Neural progenitor cell (in vitro differentiated cells): ENCODE data around the gene CAP1. TPM values are rescaled to one million over a fixed set of nuclear protein-coding genes. Genes with fewer than 3 reads are reported as not detected.

Experiments
- DNase-seq: peaks from one replicate; pipeline ENCODE4 v3.0.0-alpha.2; 2016; ENCODE audit warnings: low spot score
- H2AFZ ChIP-seq: fragments of 200-600 bp; sonication (generic); replicated peaks from 2 replicates; pipeline ENCODE4 v1.6.1; 2016; ENCODE audit warnings: antibody characterized with exemption
- H3F3A ChIP-seq: fragments of 200-600 bp; sonication (generic); 2 replicates; pipeline ENCODE4 v1.6.1; 2016; ENCODE audit warnings: antibody characterized with exemption, low read depth
- H3K27ac ChIP-seq: fragments of 200-600 bp; sonication (generic); 2 replicates; pipeline ENCODE4 v1.5.1; 2016; ENCODE audit warnings: mild to moderate bottlenecking
- H3K27me3 ChIP-seq: fragments of 200-600 bp; sonication (generic); 2 replicates; pipeline ENCODE4 v1.6.1; 2016; ENCODE audit warnings: mild to moderate bottlenecking, moderate library complexity
- H3K36me3 ChIP-seq: fragments of 200-600 bp; sonication (generic); 2 replicates; pipeline ENCODE4 v1.5.1; 2016
- H3K4me1 ChIP-seq: fragments of 200-600 bp; sonication (generic); 2 replicates; pipeline ENCODE4 v1.6.1; 2016; ENCODE audit warnings: mixed run types
- H3K4me2 ChIP-seq: fragments of 200-600 bp; sonication (generic); 2 replicates; pipeline ENCODE4 v1.6.1; 2016
- H3K4me3 ChIP-seq: fragments of 200-600 bp; sonication (generic); 2 replicates; pipeline ENCODE4 v1.5.1; 2016
- H3K79me2 ChIP-seq: fragments of 200-600 bp; sonication (generic); 2 replicates; pipeline ENCODE4 v1.6.1; 2016; ENCODE audit warnings: low read depth
- H3K9ac ChIP-seq: fragments of 200-600 bp; sonication (generic); 2 replicates; pipeline ENCODE4 v1.6.1; 2016
- H3K9me3 ChIP-seq: fragments of 200-600 bp; sonication (generic); 2 replicates; pipeline ENCODE4 v1.5.1; 2016; ENCODE audit warnings: low read depth
- H4K20me1 ChIP-seq: fragments of 200-600 bp; sonication (generic); 2 replicates; pipeline ENCODE4 v1.6.1; 2016; ENCODE audit warnings: low read depth
- H3K27ac Mint-ChIP-seq: 3 replicates; pipeline ENCODE4 v1.8.0; 2021; ENCODE audit warnings: mixed read lengths
- H3K27me3 Mint-ChIP-seq: 2 replicates; pipeline ENCODE4 v1.8.0; 2022; ENCODE audit warnings: low read depth, mild to moderate bottlenecking, inconsistent platforms, moderate library complexity, mixed read lengths; ENCODE audit not compliant: insufficient read depth
- H3K36me3 Mint-ChIP-seq: 3 replicates; pipeline ENCODE4 v1.8.0; 2021; ENCODE audit warnings: mixed read lengths
- H3K4me1 Mint-ChIP-seq: 3 replicates; pipeline ENCODE4 v1.8.0; 2021; ENCODE audit warnings: mixed read lengths
- H3K4me3 Mint-ChIP-seq: 3 replicates; pipeline ENCODE4 v1.8.0; 2021; ENCODE audit warnings: mild to moderate bottlenecking, moderate library complexity, mixed read lengths
- H3K9me3 Mint-ChIP-seq: 3 replicates; pipeline ENCODE4 v1.8.0; 2020; ENCODE audit warnings: mixed read lengths
- CTCF ChIP-seq: fragments of 200-600 bp; sonication (generic); IDR thresholded peaks from 2 replicates; pipeline ENCODE4 v1.5.1; 2017; ENCODE audit warnings: antibody characterized with exemption, mild to moderate bottlenecking
- EZH2 ChIP-seq: fragments of 200-600 bp; sonication (generic); IDR thresholded peaks from 2 replicates; pipeline ENCODE4 v1.6.1; 2017; ENCODE audit warnings: antibody characterized with exemption, mild to moderate bottlenecking, moderate library complexity
- EZH2phosphoT487 ChIP-seq: fragments of 200-600 bp; sonication (generic); IDR thresholded peaks from 2 replicates; pipeline ENCODE4 v1.6.1; 2017; ENCODE audit warnings: antibody characterized with exemption
- total RNA-seq: library from RNA; depleted of rRNA; stranded (reverse); fragments of >200 nt; gene quantifications from 2 replicates; pipeline ENCODE4 v1.2.3, GENCODE V29; 2015; ENCODE audit warnings: low replicate concordance

The CAP1 gene
- total RNA-seq, 1 donor from 2014 or later: 150 TPM

- Histone ChIP-seq H4K20me1 (peaks cover 43% of the 10 kb centered on the region), H3K79me2 (peaks cover 65% of the 10 kb centered on the region), H3K4me2 (no peak overlapping the region), H3K36me3 (peaks cover 8% of the 10 kb centered on the region), H3K9ac (no peak overlapping the region), H3K4me3 (no peak overlapping the region), H3K4me1 (no peaks in the 10 kb centered on the region), H3F3A (no peaks in the 10 kb centered on the region), H3K9me3 (no peaks in the 10 kb centered on the region), H3K27me3 (no peaks in the 10 kb centered on the region), H2AFZ (no peak overlapping the region), H3K27ac (no peak overlapping the region)
- peaks cover 15% of the 10 kb centered on the region for H3K36me3 Mint-ChIP-seq
- no peak for TF ChIP-seq CTCF
- TF ChIP-seq EZH2phosphoT487: no peak
- TF ChIP-seq EZH2: no peak
- no peaks in the 10 kb centered on the region for H3K9me3 Mint-ChIP-seq
- H3K27me3 Mint-ChIP-seq: no peaks in the 10 kb centered on the region
- H3K4me1 Mint-ChIP-seq: no peaks in the 10 kb centered on the region
- no peak overlapping the region for H3K4me3 Mint-ChIP-seq
- no peak for DNase-seq
- no peak overlapping the region for H3K27ac Mint-ChIP-seq
Observed at GRCh38 chr1:40057310-40058030, 16.9 kb downstream of the CAP1 start.

GRCh38 chr1:40058097-40058452 lies 17.5 kb downstream of the CAP1 start:
- no peak for TF ChIP-seq EZH2
- TF ChIP-seq CTCF: no peak
- no peak for TF ChIP-seq EZH2phosphoT487
- no peaks in the 10 kb centered on the region for H3K27me3 Mint-ChIP-seq
- Histone ChIP-seq H3K4me1 (no peaks in the 10 kb centered on the region), H3K36me3 (peaks cover 8% of the 10 kb centered on the region), H2AFZ (no peak overlapping the region), H3F3A (no peaks in the 10 kb centered on the region), H3K79me2 (peaks cover 60% of the 10 kb centered on the region), H3K27me3 (no peaks in the 10 kb centered on the region), H3K27ac (no peak overlapping the region), H3K9me3 (no peaks in the 10 kb centered on the region), H3K9ac (no peak overlapping the region), H4K20me1 (peaks cover 39% of the 10 kb centered on the region), H3K4me2 (no peak overlapping the region), H3K4me3 (no peak overlapping the region)
- H3K4me1 Mint-ChIP-seq: no peaks in the 10 kb centered on the region
- H3K27ac Mint-ChIP-seq: no peak overlapping the region
- peaks cover 15% of the 10 kb centered on the region for H3K36me3 Mint-ChIP-seq
- no peak overlapping the region for H3K4me3 Mint-ChIP-seq
- no peak for DNase-seq
- no peaks in the 10 kb centered on the region for H3K9me3 Mint-ChIP-seq

GRCh38 chr1:40058453-40059337 lies 18.2 kb downstream of the CAP1 start:
- no peak overlapping the region for H2AFZ ChIP-seq
- H3K79me2 ChIP-seq: peaks cover 54% of the 10 kb centered on the region
- DNase-seq: no peak
- H3K27ac Mint-ChIP-seq: no peak overlapping the region
- H3K9ac ChIP-seq: no peak overlapping the region
- H3F3A ChIP-seq: no peaks in the 10 kb centered on the region
- no peaks in the 10 kb centered on the region for H3K27me3 ChIP-seq
- H3K4me3 ChIP-seq: no peak overlapping the region
- peaks cover 8% of the 10 kb centered on the region for H3K36me3 ChIP-seq
- TF ChIP-seq EZH2: no peak
- no peak for TF ChIP-seq EZH2phosphoT487
- no peak for TF ChIP-seq CTCF
- no peaks in the 10 kb centered on the region for H3K9me3 Mint-ChIP-seq
- H3K4me2 ChIP-seq: no peak overlapping the region
- H3K36me3 Mint-ChIP-seq: peaks cover 19% of the 10 kb centered on the region
- no peak overlapping the region for H3K4me3 Mint-ChIP-seq
- no peaks in the 10 kb centered on the region for H3K27me3 Mint-ChIP-seq
- H3K27ac ChIP-seq: no peak overlapping the region
- no peaks in the 10 kb centered on the region for H3K4me1 ChIP-seq
- no peaks in the 10 kb centered on the region for H3K9me3 ChIP-seq
- no peaks in the 10 kb centered on the region for H3K4me1 Mint-ChIP-seq
- peaks cover 33% of the 10 kb centered on the region for H4K20me1 ChIP-seq
